Karpas-422 (cell line): ENCODE data around the gene RPL12. TPM values are rescaled to one million over a fixed set of nuclear protein-coding genes. Genes with fewer than 3 reads are reported as not detected.

Source experiments
- DNase-seq: peaks from one replicate; pipeline ENCODE4 v3.0.0-alpha.2; 2015
- H2AFZ ChIP-seq: fragments of 200-600 bp; sonication (generic); 2 replicates; pipeline ENCODE4 v1.6.1; 2014; ENCODE audit warnings: antibody characterized with exemption, low read length, mixed read lengths
- H3K27ac ChIP-seq: fragments of 200-600 bp; sonication (generic); 2 replicates; pipeline ENCODE4 v1.5.1; 2014; ENCODE audit warnings: mild to moderate bottlenecking, low read length, moderate library complexity
- H3K27me3 ChIP-seq: fragments of 200-600 bp; sonication (generic); 2 replicates; pipeline ENCODE4 v1.6.1; 2014; ENCODE audit warnings: low read length, mixed read lengths
- H3K36me3 ChIP-seq: fragments of 200-600 bp; sonication (generic); 2 replicates; pipeline ENCODE4 v1.6.1; 2014; ENCODE audit warnings: low read length, mixed read lengths; ENCODE audit not compliant: insufficient read depth
- H3K4me1 ChIP-seq: fragments of 200-600 bp; sonication (generic); 2 replicates; pipeline ENCODE4 v1.6.1; 2014; ENCODE audit warnings: mild to moderate bottlenecking, low read length, mixed read lengths
- H3K4me2 ChIP-seq: fragments of 200-600 bp; sonication (generic); 2 replicates; pipeline ENCODE4 v1.6.1; 2014; ENCODE audit warnings: low read length, low read depth, mild to moderate bottlenecking; ENCODE audit not compliant: poor library complexity, severe bottlenecking
- H3K4me3 ChIP-seq: fragments of 200-600 bp; sonication (generic); 2 replicates; pipeline ENCODE4 v1.5.1; 2014; ENCODE audit warnings: mild to moderate bottlenecking, antibody characterized with exemption, low read length, mixed read lengths
- H3K79me2 ChIP-seq: fragments of 200-600 bp; sonication (generic); 2 replicates; pipeline ENCODE4 v1.6.1; 2014; ENCODE audit warnings: mild to moderate bottlenecking, low read length, mixed read lengths
- H3K9ac ChIP-seq: fragments of 200-600 bp; sonication (generic); 2 replicates; pipeline ENCODE4 v1.6.0; 2014; ENCODE audit warnings: low read length
- H3K9me2 ChIP-seq: fragments of 200-600 bp; sonication (generic), shearing (Covaris generic); replicated peaks from 2 replicates; pipeline ENCODE4 v1.6.0; 2014; ENCODE audit warnings: mild to moderate bottlenecking, low read length, moderate library complexity; ENCODE audit not compliant: insufficient read depth
- H3K9me3 ChIP-seq: fragments of 300-700, 200-600 bp; sonication (generic); 2 replicates; pipeline ENCODE4 v1.6.1; 2014; ENCODE audit warnings: low read length, mixed read lengths
- H4K20me1 ChIP-seq: fragments of 200-600 bp; sonication (generic); 2 replicates; pipeline ENCODE4 v1.6.1; 2014; ENCODE audit warnings: mild to moderate bottlenecking, antibody characterized with exemption, low read length, low read depth; ENCODE audit not compliant: insufficient read depth
- total RNA-seq: library from RNA; depleted of rRNA; stranded (reverse); fragments of >200 nt; shearing (Covaris generic); gene quantifications from 2 replicates; pipeline ENCODE4 v1.2.3, GENCODE V29; 2014; ENCODE audit warnings: low replicate concordance

The RPL12 gene
- total RNA-seq, 1 experiment from 2014 or later, result 2,789 TPM

GRCh38 chr9:127415141-127415540 is 36.1 kb downstream of the RPL12 start:
- Histone ChIP-seq H3K9me2 (no peaks in the 10 kb centered on the region), H3K79me2 (no peaks in the 10 kb centered on the region), H2AFZ (no peak overlapping the region), H3K4me2 (no peak overlapping the region), H3K27ac (no peak overlapping the region), H3K36me3 (no peaks in the 10 kb centered on the region), H3K9me3 (no peaks in the 10 kb centered on the region), H3K27me3 (no peaks in the 10 kb centered on the region), H3K4me3 (no peak overlapping the region), H3K9ac (no peak overlapping the region), H3K4me1 (peaks cover 6% of the 10 kb centered on the region; the same call in 1 of the 2 replicates), H4K20me1 (no peaks in the 10 kb centered on the region)
- DNase-seq, result no peak

- DNase-seq, result no peak
- Histone ChIP-seq H3K36me3 (no peaks in the 10 kb centered on the region), H3K4me1 (peaks cover 6% of the 10 kb centered on the region; the same call in 1 of the 2 replicates), H3K4me2 (no peak overlapping the region), H3K9ac (no peak overlapping the region), H2AFZ (no peak overlapping the region), H3K27me3 (no peaks in the 10 kb centered on the region), H4K20me1 (no peaks in the 10 kb centered on the region), H3K27ac (no peak overlapping the region), H3K4me3 (no peak overlapping the region), H3K9me3 (no peaks in the 10 kb centered on the region), H3K79me2 (no peaks in the 10 kb centered on the region), H3K9me2 (no peaks in the 10 kb centered on the region)
These were observed 40.1 kb downstream of the RPL12 start for GRCh38 chr9:127411122-127411521.

- H2AFZ ChIP-seq, result no peak overlapping the region
- no peaks in the 10 kb centered on the region for H3K79me2 ChIP-seq
- H3K36me3 ChIP-seq, result no peaks in the 10 kb centered on the region
- H3K9ac ChIP-seq, result no peak overlapping the region
- no peak overlapping the region for H3K4me2 ChIP-seq
- no peaks in the 10 kb centered on the region for H3K27me3 ChIP-seq
- no peaks in the 10 kb centered on the region for H3K9me2 ChIP-seq
- no peaks in the 10 kb centered on the region for H3K9me3 ChIP-seq
- DNase-seq, result no peak
- no peak overlapping the region for H3K27ac ChIP-seq
- peaks cover 6% of the 10 kb centered on the region; the same call in 1 of the 2 replicates for H3K4me1 ChIP-seq
- H4K20me1 ChIP-seq, result no peaks in the 10 kb centered on the region
- H3K4me3 ChIP-seq, result no peak overlapping the region
These were observed 43.7 kb downstream of the RPL12 start for GRCh38 chr9:127407492-127407843.

DNA sequence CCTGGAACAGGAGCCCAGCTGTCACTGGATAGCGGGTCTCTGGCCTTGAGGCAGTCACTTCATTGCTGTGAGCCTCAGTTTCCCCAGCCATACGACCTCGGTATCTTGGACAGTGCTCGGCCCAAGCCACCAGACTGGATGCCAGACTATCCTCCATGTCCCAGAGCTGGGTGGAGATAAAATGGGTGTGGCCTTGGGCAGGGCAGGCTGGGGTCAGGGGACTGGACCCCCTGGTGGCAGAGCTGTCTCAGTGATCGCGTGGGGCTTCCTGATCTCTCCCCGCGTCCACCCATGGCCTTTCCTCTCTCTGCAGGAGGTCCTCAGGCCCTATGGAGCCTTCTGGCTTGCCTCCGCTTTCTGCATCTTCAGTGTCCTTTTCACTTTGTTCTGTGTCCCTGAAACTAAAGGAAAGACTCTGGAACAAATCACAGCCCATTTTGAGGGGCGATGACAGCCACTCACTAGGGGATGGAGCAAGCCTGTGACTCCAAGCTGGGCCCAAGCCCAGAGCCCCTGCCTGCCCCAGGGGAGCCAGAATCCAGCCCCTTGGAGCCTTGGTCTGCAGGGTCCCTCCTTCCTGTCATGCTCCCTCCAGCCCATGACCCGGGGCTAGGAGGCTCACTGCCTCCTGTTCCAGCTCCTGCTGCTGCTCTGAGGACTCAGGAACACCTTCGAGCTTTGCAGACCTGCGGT is 44.3 kb downstream of the RPL12 start:
- no peak overlapping the region for H3K4me2 ChIP-seq
- DNase-seq, result no peak
- no peak overlapping the region for H3K9ac ChIP-seq
- H3K9me3 ChIP-seq, result no peaks in the 10 kb centered on the region
- no peak overlapping the region for H3K27ac ChIP-seq
- no peaks in the 10 kb centered on the region for H3K79me2 ChIP-seq
- H4K20me1 ChIP-seq, result no peaks in the 10 kb centered on the region
- H3K27me3 ChIP-seq, result no peaks in the 10 kb centered on the region
- no peaks in the 10 kb centered on the region for H3K9me2 ChIP-seq
- H3K4me1 ChIP-seq, result peaks cover 6% of the 10 kb centered on the region; the same call in 1 of the 2 replicates
- no peak overlapping the region for H3K4me3 ChIP-seq
- no peaks in the 10 kb centered on the region for H3K36me3 ChIP-seq
- H2AFZ ChIP-seq, result no peak overlapping the region

DNA sequence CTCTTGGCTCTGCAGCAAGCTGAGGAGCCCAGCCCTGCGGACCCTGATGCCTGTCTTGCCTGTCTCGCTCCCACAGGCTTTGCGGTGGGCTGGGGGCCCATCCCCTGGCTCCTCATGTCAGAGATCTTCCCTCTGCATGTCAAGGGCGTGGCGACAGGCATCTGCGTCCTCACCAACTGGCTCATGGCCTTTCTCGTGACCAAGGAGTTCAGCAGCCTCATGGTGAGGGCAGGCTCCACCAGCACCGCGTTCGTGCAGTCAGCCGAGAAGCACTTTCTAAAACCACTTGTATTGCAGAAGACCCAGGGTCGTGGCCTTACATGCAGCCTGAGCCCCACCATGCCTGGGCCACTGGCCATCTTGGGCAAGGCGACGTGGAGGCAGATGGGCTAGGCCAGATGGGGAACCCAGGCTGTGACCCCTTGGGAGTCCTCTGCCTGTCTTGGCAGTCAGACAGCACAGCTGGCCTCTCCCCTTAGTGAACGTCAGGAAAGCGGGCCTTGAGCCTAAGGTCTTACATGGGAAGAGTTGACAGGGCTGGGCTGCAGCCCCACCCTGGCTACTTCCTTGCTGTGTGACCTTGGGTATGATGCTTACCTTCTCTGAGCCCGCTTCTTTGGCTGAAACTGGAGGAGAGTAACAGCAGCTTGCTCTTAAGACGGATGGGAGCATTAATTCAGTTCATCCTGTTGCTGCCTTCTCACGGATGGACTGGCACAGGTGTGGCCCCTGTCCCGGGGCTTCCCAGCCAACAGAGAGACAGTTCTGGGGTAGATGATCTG is 45.7 kb downstream of the RPL12 start:
- Histone ChIP-seq H3K9me3 (no peaks in the 10 kb centered on the region), H3K9ac (no peak overlapping the region), H3K4me3 (no peak overlapping the region), H4K20me1 (no peaks in the 10 kb centered on the region), H3K27me3 (no peaks in the 10 kb centered on the region), H3K4me2 (no peak overlapping the region), H3K4me1 (no peaks in the 10 kb centered on the region), H2AFZ (no peak overlapping the region), H3K27ac (no peak overlapping the region), H3K9me2 (no peaks in the 10 kb centered on the region), H3K79me2 (no peaks in the 10 kb centered on the region), H3K36me3 (no peaks in the 10 kb centered on the region)
- no peak for DNase-seq

- H4K20me1 ChIP-seq, result no peaks in the 10 kb centered on the region
- no peaks in the 10 kb centered on the region for H3K36me3 ChIP-seq
- H3K79me2 ChIP-seq, result no peaks in the 10 kb centered on the region
- H3K9me3 ChIP-seq, result no peaks in the 10 kb centered on the region
- no peak overlapping the region for H3K27ac ChIP-seq
- H2AFZ ChIP-seq, result no peak overlapping the region
- H3K27me3 ChIP-seq, result no peaks in the 10 kb centered on the region
- H3K9ac ChIP-seq, result no peak overlapping the region
- H3K4me2 ChIP-seq, result no peak overlapping the region
- no peak for DNase-seq
- H3K4me1 ChIP-seq, result no peaks in the 10 kb centered on the region
- no peaks in the 10 kb centered on the region for H3K9me2 ChIP-seq
- no peak overlapping the region for H3K4me3 ChIP-seq
These were observed 46.6 kb downstream of the RPL12 start for GRCh38 chr9:127404631-127405030.

- Histone ChIP-seq H3K9me3 (no peaks in the 10 kb centered on the region), H4K20me1 (no peaks in the 10 kb centered on the region; the same call in 1 of the 2 replicates), H3K9ac (no peak overlapping the region), H3K4me2 (no peak overlapping the region), H3K36me3 (no peaks in the 10 kb centered on the region), H2AFZ (no peak overlapping the region), H3K79me2 (peaks cover 6% of the 10 kb centered on the region), H3K4me3 (no peak overlapping the region), H3K27me3 (no peaks in the 10 kb centered on the region), H3K4me1 (peaks cover under 1% of the 10 kb centered on the region; the same call in 1 of the 2 replicates), H3K9me2 (no peaks in the 10 kb centered on the region), H3K27ac (no peak overlapping the region)
- DNase-seq, result no peak
These were observed 47.6 kb downstream of the RPL12 start for GRCh38 chr9:127403507-127404192.
